GM12891 (cell line): ENCODE data around the gene AFF3.

ENCODE experiments used
- DNase-seq: peaks from one replicate; pipeline ENCODE4 v3.0.0; 2011; ENCODE audit warnings: low spot score; ENCODE audit not compliant: insufficient read length
- FAIRE-seq: peaks from 2 replicates; lab custom pipeline; 2011; peaks lifted over from hg19 to GRCh38; lab: Jason Lieb, UNC
- PAX5 ChIP-seq: IDR thresholded peaks from 2 replicates; pipeline ENCODE4 v1.6.1; 2011; ENCODE audit warnings: low read length, moderate library complexity, mild to moderate bottlenecking; ENCODE audit not compliant: insufficient read depth, severe bottlenecking
- POLR2A ChIP-seq: IDR thresholded peaks from 2 replicates; pipeline ENCODE4 v1.6.1; 2011; ENCODE audit warnings: low read depth, low read length, control low read depth
- POLR2AphosphoS5 ChIP-seq: IDR thresholded peaks from 2 replicates; pipeline ENCODE4 v1.6.1; 2011; ENCODE audit warnings: low read depth, low read length, control low read depth
- POU2F2 ChIP-seq: IDR thresholded peaks from 2 replicates; pipeline ENCODE4 v1.6.1; 2011; ENCODE audit warnings: low read depth, mild to moderate bottlenecking, control low read depth, low read length, moderate library complexity
- SPI1 ChIP-seq: IDR thresholded peaks from 2 replicates; pipeline ENCODE4 v1.6.1; 2011; ENCODE audit warnings: low read depth, low read length, control low read depth
- TAF1 ChIP-seq: IDR thresholded peaks from 2 replicates; pipeline ENCODE4 v1.6.1; 2011; ENCODE audit warnings: low read depth, low read length, control low read depth

The AFF3 gene

DNA sequence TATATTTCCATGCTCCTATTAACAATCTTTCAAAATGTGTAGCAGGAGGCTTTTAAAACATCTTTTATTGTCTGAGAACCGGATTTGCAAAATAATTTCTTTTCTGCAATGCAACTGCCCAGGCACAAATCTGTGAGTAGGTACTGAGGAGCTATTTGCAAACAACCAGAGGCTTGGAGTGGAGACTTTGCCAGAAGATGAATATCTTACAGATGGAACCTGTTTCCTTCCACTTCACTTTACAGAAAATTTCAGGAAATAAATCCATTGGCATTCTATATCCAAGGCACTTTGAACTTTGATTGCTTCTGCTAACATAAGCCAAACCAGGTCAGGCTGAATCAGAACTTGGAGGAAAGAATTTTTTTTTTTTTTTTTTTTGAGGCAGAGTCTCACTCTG, 415.2 kb downstream of the AFF3 start:
- no peak for DNase-seq
- no peak for FAIRE-seq

DNA sequence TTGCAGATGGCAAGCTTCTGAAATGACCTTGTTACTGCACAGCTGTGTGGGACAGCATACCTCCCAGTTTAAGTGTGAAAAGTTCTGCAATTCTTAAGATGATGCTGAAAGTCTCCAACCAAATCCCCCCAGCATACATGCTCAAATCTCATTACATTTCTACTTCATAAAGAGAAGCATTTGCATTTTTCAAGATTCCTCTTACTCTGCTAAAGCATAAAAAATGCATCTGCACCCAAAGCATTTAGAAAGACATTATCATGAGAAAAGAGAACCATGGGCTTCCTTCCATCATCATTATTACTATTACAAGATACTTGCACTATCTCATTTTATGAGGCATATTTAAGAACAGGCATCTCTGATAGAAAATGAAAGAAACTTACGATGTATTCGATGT, 415.7 kb downstream of the AFF3 start:
- FAIRE-seq: no peak
- DNase-seq: no peak

More for the DNA sequence above, 415.2 kb downstream of the AFF3 start:
- no peak for TF ChIP-seq TAF1
- no peak for TF ChIP-seq POLR2A

DNA sequence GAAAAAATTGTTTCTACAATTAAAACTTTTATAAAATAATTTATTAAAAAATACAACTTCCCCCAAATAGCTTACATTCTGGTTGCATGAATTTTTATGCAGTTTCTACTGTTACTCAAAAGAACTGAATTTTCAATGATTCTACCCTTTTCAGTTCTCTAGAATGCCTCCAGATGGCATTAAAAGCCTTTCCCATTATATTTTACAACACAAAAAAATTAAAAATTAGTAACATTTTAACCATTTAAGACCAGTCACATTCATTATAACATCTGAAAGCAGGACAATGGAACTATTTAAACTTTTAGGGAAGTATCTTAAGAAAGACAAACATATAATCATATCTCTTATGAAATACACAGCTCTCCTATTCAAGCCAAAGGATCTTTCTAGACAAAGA, 416.6 kb downstream of the AFF3 start:
- FAIRE-seq: no peak
- TF ChIP-seq POLR2A (no peak), POU2F2 (no peak), TAF1 (no peak), POLR2AphosphoS5 (no peak), SPI1 (no peak), PAX5 (no peak)
- no peak for DNase-seq

More for the DNA sequence above, 415.7 kb downstream of the AFF3 start:
- no peak for TF ChIP-seq POLR2AphosphoS5
- no peak for TF ChIP-seq PAX5
- no peak for TF ChIP-seq POLR2A
- no peak for TF ChIP-seq SPI1
- TF ChIP-seq TAF1: no peak
- TF ChIP-seq POU2F2: no peak

DNA sequence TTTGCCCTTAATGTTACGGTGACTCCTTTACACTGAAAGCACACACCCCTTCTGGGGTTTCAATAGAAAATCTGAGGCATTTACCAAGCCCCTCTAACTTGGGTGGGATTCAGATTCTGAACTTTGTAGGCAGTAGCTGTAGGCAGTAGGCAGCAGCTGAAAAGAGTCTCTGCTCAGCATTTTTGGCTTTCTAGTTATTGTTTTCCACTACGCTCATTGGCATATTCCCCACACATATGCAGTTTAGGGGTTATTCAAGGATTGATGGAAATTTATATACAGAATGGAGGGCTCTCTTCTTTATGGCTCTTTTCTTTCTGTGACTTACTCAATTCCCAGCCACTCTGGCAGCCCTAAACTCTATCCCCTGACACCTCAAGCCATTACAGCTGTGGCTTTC, 419.9 kb downstream of the AFF3 start:
- no peak for TF ChIP-seq PAX5
- no peak for TF ChIP-seq POLR2A
- no peak for TF ChIP-seq TAF1
- TF ChIP-seq POU2F2: no peak
- TF ChIP-seq POLR2AphosphoS5: no peak
- no peak for TF ChIP-seq SPI1
- FAIRE-seq: no peak
- no peak for DNase-seq

GRCh38 chr2:99719102-99719501, 423.3 kb downstream of the AFF3 start:
- DNase-seq (no peak), FAIRE-seq (no peak)
- TF ChIP-seq SPI1 (no peak), PAX5 (no peak), TAF1 (no peak), POU2F2 (no peak)

DNA sequence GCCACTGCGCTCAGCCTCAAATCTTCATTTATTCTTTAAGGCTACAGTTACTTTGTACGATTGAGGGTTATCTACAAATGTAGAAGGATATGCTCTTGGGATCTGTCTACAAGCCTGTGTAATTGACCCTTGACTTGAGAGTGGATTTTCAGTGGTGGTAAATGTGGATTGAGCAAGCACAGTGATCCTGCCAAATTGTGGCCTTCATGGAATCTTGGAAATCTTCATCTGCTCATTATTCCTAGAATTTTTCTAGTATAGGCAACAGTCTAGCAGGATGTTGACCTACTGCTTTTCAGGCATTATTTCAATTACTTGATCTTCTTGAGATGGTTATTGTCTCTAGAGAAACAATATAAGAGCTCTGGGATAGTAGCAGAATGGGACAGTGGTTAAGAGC, 426.4 kb downstream of the AFF3 start:
- DNase-seq: no peak
- no peak for FAIRE-seq

DNA sequence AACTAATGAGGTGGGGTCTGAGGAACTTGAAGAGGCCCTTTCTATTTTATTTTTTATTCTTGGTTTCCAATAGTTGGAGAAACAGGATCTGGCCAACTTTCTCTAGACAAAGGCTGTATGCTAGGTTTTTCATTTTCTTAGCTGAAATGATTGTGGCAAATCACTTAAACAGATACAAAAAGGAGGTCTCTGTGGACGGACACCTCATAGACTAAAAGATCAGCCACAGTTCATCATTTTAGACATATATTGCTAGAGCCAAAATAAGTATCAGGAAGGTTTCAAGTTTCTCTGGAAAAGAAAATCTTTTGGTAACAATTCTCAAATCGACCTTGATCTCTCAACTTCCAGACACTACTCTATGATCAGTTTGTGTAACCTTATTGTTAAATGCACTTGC, 428.0 kb downstream of the AFF3 start:
- no peak for DNase-seq
- FAIRE-seq: no peak
- TF ChIP-seq PAX5: no peak
- no peak for TF ChIP-seq TAF1
- TF ChIP-seq POU2F2: no peak
- TF ChIP-seq SPI1: no peak
- TF ChIP-seq POLR2AphosphoS5: no peak
- no peak for TF ChIP-seq POLR2A

More for the DNA sequence above, 426.4 kb downstream of the AFF3 start:
- TF ChIP-seq POLR2AphosphoS5: no peak
- TF ChIP-seq SPI1: no peak
- TF ChIP-seq TAF1: no peak
- no peak for TF ChIP-seq PAX5
- TF ChIP-seq POU2F2: no peak
- TF ChIP-seq POLR2A: no peak

GRCh38 chr2:99711144-99711543, 431.2 kb downstream of the AFF3 start:
- TF ChIP-seq TAF1 (no peak), POLR2AphosphoS5 (no peak), PAX5 (no peak), SPI1 (no peak), POU2F2 (no peak), POLR2A (no peak)
- FAIRE-seq (no peak), DNase-seq (no peak)

- DNase-seq: no peak
- FAIRE-seq: no peak
- TF ChIP-seq POLR2AphosphoS5: no peak
Measured at GRCh38 chr2:99710721-99711120, 431.7 kb downstream of the AFF3 start.

DNA sequence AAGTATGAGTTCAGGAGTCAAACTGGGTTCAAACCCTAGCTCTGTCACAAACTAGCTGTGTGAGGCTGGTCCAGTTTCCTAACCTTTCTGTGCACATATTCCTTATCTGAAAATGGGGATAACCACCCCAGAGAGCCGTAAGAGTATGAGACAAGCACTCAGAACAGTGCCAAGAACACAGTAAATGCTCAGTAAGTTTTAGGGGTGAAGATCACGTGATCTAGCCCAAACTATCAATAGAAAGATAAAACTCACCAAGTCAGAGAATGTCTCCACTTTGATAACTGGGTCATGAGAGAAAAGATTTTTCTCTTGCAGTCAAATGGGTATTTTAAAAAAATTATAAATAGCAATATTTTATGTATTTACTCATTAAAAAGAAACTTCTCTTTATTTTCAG, 433.2 kb downstream of the AFF3 start:
- no peak for DNase-seq
- FAIRE-seq: no peak
- no peak for TF ChIP-seq SPI1
- TF ChIP-seq POU2F2: no peak
- no peak for TF ChIP-seq TAF1
- no peak for TF ChIP-seq PAX5
- TF ChIP-seq POLR2A: no peak
- TF ChIP-seq POLR2AphosphoS5: no peak
